ENCODE measurements around the gene DENND2C. TPM values are rescaled to one million over a fixed set of nuclear protein-coding genes. Genes with fewer than 3 reads are reported as not detected.

The DENND2C gene
- total RNA-seq, 1 experiment from 2014 or later, result 0.70 TPM

DNA sequence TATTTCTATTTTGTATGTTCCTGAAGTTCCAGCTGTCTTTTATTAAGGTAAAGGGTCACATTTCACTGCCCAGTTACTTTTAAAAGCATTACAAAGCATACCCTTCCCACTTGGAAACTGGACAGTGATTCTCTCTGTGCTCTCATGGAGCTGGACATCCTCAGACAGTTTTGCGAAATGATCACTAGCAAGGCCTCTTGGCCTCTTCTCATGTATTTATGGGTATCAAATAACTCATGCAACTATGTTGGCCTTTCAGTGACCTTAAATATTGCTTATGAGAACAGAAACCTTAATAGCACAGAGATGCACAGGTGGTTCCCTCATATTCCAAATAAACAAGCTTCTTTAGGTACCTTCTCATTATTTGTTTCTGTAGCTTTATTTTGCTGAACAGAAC is 33.4 kb upstream of the DENND2C start:
- H3K4me2 ChIP-seq, result no peak overlapping the region
- POLR2A ChIA-PET (ENCODE audit: unreplicated experiment), result no interaction called here

DNA sequence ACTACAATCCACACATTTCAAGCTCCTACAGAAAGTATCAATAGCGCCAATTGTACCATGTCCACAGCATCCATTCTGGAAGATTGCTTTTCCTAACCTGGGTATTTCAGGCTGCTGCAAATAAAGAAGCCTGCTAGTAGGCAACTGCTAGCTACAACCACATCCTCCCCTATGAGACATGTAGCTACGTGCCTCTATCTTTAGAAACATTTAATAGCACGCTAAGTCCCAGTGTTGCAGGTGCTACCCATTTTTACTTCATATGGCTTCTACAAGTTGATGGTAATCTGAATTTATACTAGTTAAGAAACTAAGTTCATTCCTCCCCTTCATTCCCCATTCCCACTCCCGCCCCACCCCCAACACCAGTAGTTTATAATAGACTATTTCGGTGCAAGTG is 32.9 kb upstream of the DENND2C start:
- Histone ChIP-seq H3K36me3 (ENCODE audit: low read depth) (peaks cover 13% of the 10 kb centered on the region), H2AFZ (no peak overlapping the region), H3K4me1 (replicated peaks; ENCODE audit: insufficient read depth) (no peaks in the 10 kb centered on the region), H3K9me3 (ENCODE audit: insufficient read depth, low read depth) (no peaks in the 10 kb centered on the region), H3K4me2 (no peak overlapping the region), H3K79me2 (ENCODE audit: low read depth) (no peaks in the 10 kb centered on the region), H3K9me2 (ENCODE audit: insufficient read depth) (no peaks in the 10 kb centered on the region), H4K20me1 (ENCODE audit: insufficient read depth) (no peaks in the 10 kb centered on the region; the same call in 1 of the 2 replicates), H3K4me3 (no peak overlapping the region), H3K27me3 (ENCODE audit: insufficient read depth, low read depth) (no peaks in the 10 kb centered on the region), H3K27ac (no peak overlapping the region), H3F3A (ENCODE audit: insufficient read depth, low read depth) (peaks cover 13% of the 10 kb centered on the region; the same call in 1 of the 2 replicates)
- TF ChIP-seq, protein P1, sequence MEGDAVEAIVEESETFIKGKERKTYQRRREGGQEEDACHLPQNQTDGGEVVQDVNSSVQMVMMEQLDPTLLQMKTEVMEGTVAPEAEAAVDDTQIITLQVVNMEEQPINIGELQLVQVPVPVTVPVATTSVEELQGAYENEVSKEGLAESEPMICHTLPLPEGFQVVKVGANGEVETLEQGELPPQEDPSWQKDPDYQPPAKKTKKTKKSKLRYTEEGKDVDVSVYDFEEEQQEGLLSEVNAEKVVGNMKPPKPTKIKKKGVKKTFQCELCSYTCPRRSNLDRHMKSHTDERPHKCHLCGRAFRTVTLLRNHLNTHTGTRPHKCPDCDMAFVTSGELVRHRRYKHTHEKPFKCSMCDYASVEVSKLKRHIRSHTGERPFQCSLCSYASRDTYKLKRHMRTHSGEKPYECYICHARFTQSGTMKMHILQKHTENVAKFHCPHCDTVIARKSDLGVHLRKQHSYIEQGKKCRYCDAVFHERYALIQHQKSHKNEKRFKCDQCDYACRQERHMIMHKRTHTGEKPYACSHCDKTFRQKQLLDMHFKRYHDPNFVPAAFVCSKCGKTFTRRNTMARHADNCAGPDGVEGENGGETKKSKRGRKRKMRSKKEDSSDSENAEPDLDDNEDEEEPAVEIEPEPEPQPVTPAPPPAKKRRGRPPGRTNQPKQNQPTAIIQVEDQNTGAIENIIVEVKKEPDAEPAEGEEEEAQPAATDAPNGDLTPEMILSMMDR (conservative IDR thresholded peaks at IDR 0.05), result no peak
- no peak for TF ChIP-seq EZH2 (IDR thresholded peaks at IDR 0.05; ENCODE audit: low read depth)
- POLR2A ChIA-PET (ENCODE audit: unreplicated experiment), result no interaction called here
- no peak for DNase-seq
- intact Hi-C loops (cut with micrococcal nuclease; ENCODE audit: unreplicated experiment), result no loop called here
- no TSS peak for BruUV-seq (replicated peaks)
- CTCF ChIA-PET, result no interaction called here

More for the DNA sequence above, 33.4 kb upstream of the DENND2C start:
- Histone ChIP-seq H3K9me2 (ENCODE audit: insufficient read depth) (no peaks in the 10 kb centered on the region), H4K20me1 (ENCODE audit: insufficient read depth) (no peaks in the 10 kb centered on the region; the same call in 1 of the 2 replicates), H3K4me1 (replicated peaks; ENCODE audit: insufficient read depth) (no peaks in the 10 kb centered on the region), H3K36me3 (ENCODE audit: low read depth) (peaks cover 18% of the 10 kb centered on the region), H2AFZ (no peak overlapping the region), H3K9me3 (ENCODE audit: insufficient read depth, low read depth) (no peaks in the 10 kb centered on the region), H3K27me3 (ENCODE audit: insufficient read depth, low read depth) (no peaks in the 10 kb centered on the region), H3K4me3 (no peak overlapping the region), H3K27ac (no peak overlapping the region), H3K79me2 (ENCODE audit: low read depth) (no peaks in the 10 kb centered on the region), H3F3A (ENCODE audit: insufficient read depth, low read depth) (peaks cover 13% of the 10 kb centered on the region; the same call in 1 of the 2 replicates)
- no peak for DNase-seq
- no TSS peak for BruUV-seq (replicated peaks)
- intact Hi-C loops (cut with micrococcal nuclease; ENCODE audit: unreplicated experiment), result no loop called here
- CTCF ChIA-PET, result no interaction called here
- no peak for TF ChIP-seq EZH2 (IDR thresholded peaks at IDR 0.05; ENCODE audit: low read depth)
- TF ChIP-seq, protein P1 (conservative IDR thresholded peaks at IDR 0.05), result no peak

DNA sequence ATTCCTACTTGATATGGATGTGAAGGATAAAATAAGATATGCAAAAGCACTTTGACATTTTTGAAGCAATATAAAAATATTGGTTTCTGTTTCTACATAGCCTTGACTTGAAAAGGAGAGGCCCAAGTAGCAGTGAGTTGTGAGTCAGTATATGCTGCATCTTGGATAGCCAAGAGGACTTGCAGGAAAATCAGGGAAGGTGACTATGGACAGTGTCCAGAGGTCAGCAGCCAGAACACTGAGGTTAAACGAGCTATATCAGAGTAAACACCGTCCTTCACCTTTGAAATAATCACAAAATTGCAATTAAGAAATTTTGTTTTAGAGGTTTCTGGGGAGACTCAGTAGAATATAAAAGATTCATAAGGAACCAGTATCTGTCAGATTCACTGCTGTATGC is 32.1 kb upstream of the DENND2C start:
- Histone ChIP-seq H3K27me3 (ENCODE audit: insufficient read depth, low read depth) (no peaks in the 10 kb centered on the region), H3F3A (ENCODE audit: insufficient read depth, low read depth) (peaks cover 13% of the 10 kb centered on the region; the same call in 1 of the 2 replicates), H3K4me2 (no peak overlapping the region), H3K9me2 (ENCODE audit: insufficient read depth) (no peaks in the 10 kb centered on the region), H3K79me2 (ENCODE audit: low read depth) (no peaks in the 10 kb centered on the region), H3K36me3 (ENCODE audit: low read depth) (peaks cover 5% of the 10 kb centered on the region), H2AFZ (no peak overlapping the region), H3K27ac (no peak overlapping the region), H4K20me1 (ENCODE audit: insufficient read depth) (no peaks in the 10 kb centered on the region), H3K4me1 (replicated peaks; ENCODE audit: insufficient read depth) (no peaks in the 10 kb centered on the region), H3K9me3 (ENCODE audit: insufficient read depth, low read depth) (no peaks in the 10 kb centered on the region), H3K4me3 (no peak overlapping the region)
- ChIA-PET CTCF (no interaction called here), POLR2A (ENCODE audit: unreplicated experiment) (interaction anchor here (0.6 kb wide), 2 partner anchors 167 to 320 kb away, joined by 4 to 5 read pairs; no protein-coding TSS in a partner anchor)
- no TSS peak for BruUV-seq (replicated peaks)
- TF ChIP-seq, protein P1 (conservative IDR thresholded peaks at IDR 0.05), result no peak
- no peak for TF ChIP-seq EZH2 (IDR thresholded peaks at IDR 0.05; ENCODE audit: low read depth)
- DNase-seq, result no peak
- intact Hi-C loops (cut with micrococcal nuclease; ENCODE audit: unreplicated experiment), result no loop called here

Measured in PC-9 (cell line).